ENCODE results near the gene HADHB.

Gene HADHB

GRCh38 chr2:26335231-26335630 is 90.5 kb downstream of the HADHB start:
- H4K20me1 ChIP-seq, result no peaks in the 10 kb centered on the region; a peak in 1 of 22 replicates
- no peak overlapping the region for H3K27ac ChIP-seq
- peaks cover 5 to 9% (median 6%) of the 10 kb centered on the region in 10 experiments for H3K4me1 ChIP-seq
- no peak overlapping the region for H3K4me3 ChIP-seq
- H3K4me2 ChIP-seq, result no peak overlapping the region
- H3K9me3 ChIP-seq (replicated peaks in 1 of 11), result no peaks in the 10 kb centered on the region
- H3K27me3 ChIP-seq, result no peaks in the 10 kb centered on the region
- no peak overlapping the region for H3K9ac ChIP-seq
- H3K36me3 ChIP-seq, result no peaks in the 10 kb centered on the region
- TF ChIP-seq Cebpa-rat (IDR thresholded peaks at IDR 0.05), result no peak

- Histone ChIP-seq H3K9me3 (replicated peaks in 1 of 11) (no peaks in the 10 kb centered on the region), H3K9ac (no peak overlapping the region)
Observed at GRCh38 chr2:26336719-26337118, 92.0 kb downstream of the HADHB start.

GRCh38 chr2:26337298-26337697 is 92.6 kb downstream of the HADHB start:
- Histone ChIP-seq H3K4me2 (no peak overlapping the region), H3K4me3 (no peak overlapping the region), H3K27ac (no peak overlapping the region), H3K9ac (no peak overlapping the region), H4K20me1 (no peaks in the 10 kb centered on the region), H3K36me3 (no peaks in the 10 kb centered on the region), H3K9me3 (replicated peaks in 1 of 11) (no peaks in the 10 kb centered on the region), H3K4me1 (no peaks in the 10 kb centered on the region), H3K27me3 (no peaks in the 10 kb centered on the region)
- TF ChIP-seq Cebpa-rat (IDR thresholded peaks at IDR 0.05), result no peak

More at GRCh38 chr2:26336719-26337118, 92.0 kb downstream of the HADHB start:
- TF ChIP-seq Cebpa-rat (IDR thresholded peaks at IDR 0.05), result no peak
- Histone ChIP-seq H3K36me3 (no peaks in the 10 kb centered on the region), H3K4me1 (no peaks in the 10 kb centered on the region), H3K27me3 (no peaks in the 10 kb centered on the region), H3K27ac (no peak overlapping the region), H4K20me1 (no peaks in the 10 kb centered on the region), H3K4me2 (no peak overlapping the region), H3K4me3 (no peak overlapping the region)
